Eye (tissue), 1 donor: Measurements from ENCODE around the gene ZFP91.
A peak's percentile ranks its signal among the peaks of the same experiment; 100 is the strongest.
"Not testable (repeated sequence)": the region's sequence is repeated elsewhere in the genome, so short reads cannot be mapped to it uniquely, and the experiment has no call there.

ENCODE experiments used
- DNase-seq: peaks from one replicate; pipeline ENCODE4 v3.0.0-alpha.2; 2015

Gene ZFP91

GRCh38 chr11:58578635-58579191, at the start of gene ZFP91:
TSS of gene ZFP91 (plus strand) at chr11:58579063. CDS start at chr11:58579282, 219 bp downstream.
- peak; percentile 99 for DNase-seq

- no peak for DNase-seq
Observed at GRCh38 chr11:58530236-58530635, 48.6 kb upstream of the ZFP91 start.

- DNase-seq = no peak
Observed at GRCh38 chr11:58531865-58532341, 47.0 kb upstream of the ZFP91 start.

GRCh38 chr11:58546841-58547240, 32.0 kb upstream of the ZFP91 start:
- no peak for DNase-seq

- DNase-seq = no peak
Observed at GRCh38 chr11:58549644-58550043, 29.2 kb upstream of the ZFP91 start.

GRCh38 chr11:58560842-58561241, 18.0 kb upstream of the ZFP91 start:
- DNase-seq = no peak

GRCh38 chr11:58561394-58562098, 17.3 kb upstream of the ZFP91 start:
- no peak for DNase-seq

- no peak for DNase-seq
Observed at GRCh38 chr11:58562375-58562800, 16.5 kb upstream of the ZFP91 start.

- DNase-seq = no peak
Observed at GRCh38 chr11:58564231-58564630, 14.6 kb upstream of the ZFP91 start.

GRCh38 chr11:58567889-58568512, 10.9 kb upstream of the ZFP91 start:
- DNase-seq = peak; percentile 78

- not testable (repeated sequence) for DNase-seq
Observed at GRCh38 chr11:58572906-58573305, 6.0 kb upstream of the ZFP91 start.

GRCh38 chr11:58573451-58574104, 5.3 kb upstream of the ZFP91 start:
- DNase-seq = no peak

- no peak for DNase-seq
Observed at GRCh38 chr11:58574881-58575280, 4.0 kb upstream of the ZFP91 start.

- no peak for DNase-seq
Observed at GRCh38 chr11:58575377-58576020, 3.4 kb upstream of the ZFP91 start, which contains the start of gene LPXN. TSS of gene LPXN (minus strand) at chr11:58575856. CDS start at chr11:58575772, 84 bp downstream.

GRCh38 chr11:58576887-58577471, 1.9 kb upstream of the ZFP91 start:
- peak; percentile 65 for DNase-seq

GRCh38 chr11:58577555-58578135, 1.2 kb upstream of the ZFP91 start:
- DNase-seq = no peak

- peak; percentile 99 for DNase-seq
Observed at GRCh38 chr11:58578136-58578634, 678 bp upstream of the ZFP91 start.

GRCh38 chr11:58579192-58580129, 598 bp downstream of the ZFP91 start:
- peak; percentile 98 for DNase-seq

GRCh38 chr11:58580311-58580710, 1.4 kb downstream of the ZFP91 start:
- DNase-seq = peak; percentile 32

- no peak for DNase-seq
Observed at GRCh38 chr11:58582437-58582836, 3.6 kb downstream of the ZFP91 start.

- no peak for DNase-seq
Observed at GRCh38 chr11:58586998-58587397, 8.1 kb downstream of the ZFP91 start.
